Left forelimb (tissue), 1 donor: Measurements from ENCODE around the gene PPAN.

Source experiments
- DNase-seq: peaks from one replicate; pipeline ENCODE4 v3.0.0-alpha.2; 2018; ENCODE audit warnings: low spot score

The PPAN gene

GRCh38 chr19:10113964-10114650, 7.9 kb downstream of the PPAN start:
- no peak for DNase-seq

- no peak for DNase-seq
Observed at GRCh38 chr19:10114651-10115391, 8.7 kb downstream of the PPAN start.

GRCh38 chr19:10115392-10116084, 9.4 kb downstream of the PPAN start:
- no peak for DNase-seq

- DNase-seq = no peak
Observed at GRCh38 chr19:10116085-10116865, 10.1 kb downstream of the PPAN start.

- DNase-seq = no peak
Observed at GRCh38 chr19:10116866-10117616, 10.9 kb downstream of the PPAN start.

GRCh38 chr19:10118960-10119359, 12.8 kb downstream of the PPAN start:
- no peak for DNase-seq

GRCh38 chr19:10120538-10121189, 14.5 kb downstream of the PPAN start:
- no peak for DNase-seq

- DNase-seq = no peak
Observed at GRCh38 chr19:10122045-10122444, 15.9 kb downstream of the PPAN start.

- DNase-seq = no peak
Observed at GRCh38 chr19:10124429-10124828, 18.3 kb downstream of the PPAN start.

- DNase-seq = no peak
Observed at GRCh38 chr19:10126213-10126639, 20.1 kb downstream of the PPAN start.

GRCh38 chr19:10132905-10133304, 26.7 kb downstream of the PPAN start:
- DNase-seq = no peak

GRCh38 chr19:10133596-10133995, 27.4 kb downstream of the PPAN start:
- no peak for DNase-seq

- no peak for DNase-seq
Observed at GRCh38 chr19:10134040-10134439, 27.9 kb downstream of the PPAN start.

GRCh38 chr19:10135551-10136334, 29.6 kb downstream of the PPAN start:
- no peak for DNase-seq

- no peak for DNase-seq
Observed at GRCh38 chr19:10136936-10137335, 30.8 kb downstream of the PPAN start.

- DNase-seq = no peak
Observed at GRCh38 chr19:10137751-10138682, 31.9 kb downstream of the PPAN start.

GRCh38 chr19:10138879-10139795, 33.0 kb downstream of the PPAN start:
- no peak for DNase-seq

GRCh38 chr19:10139952-10140351, 33.8 kb downstream of the PPAN start:
- no peak for DNase-seq
